ENCODE measurements around the gene PFN4.

PFN4 gene

DNA sequence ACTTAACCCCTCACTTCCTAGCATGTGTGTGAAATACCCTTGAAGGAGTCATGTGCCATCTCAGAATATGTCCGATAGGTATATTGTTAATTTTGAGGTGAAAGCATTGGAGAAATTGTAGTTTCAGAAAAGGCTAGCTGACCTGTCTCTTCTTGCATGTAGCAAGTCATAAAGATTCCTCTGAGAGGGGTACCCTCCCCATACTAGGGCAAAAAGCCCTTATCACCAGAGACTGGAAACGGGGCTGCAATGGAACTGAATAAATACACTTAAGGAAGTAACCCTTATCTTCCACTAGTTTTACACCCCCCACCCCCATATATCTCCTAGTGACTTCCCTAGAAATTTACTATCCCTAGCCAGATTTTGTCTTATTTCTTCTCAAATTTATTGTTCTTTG is 45.3 kb downstream of the PFN4 start:
- DNase-seq (ENCODE audit: low read depth), result no peak

DNA sequence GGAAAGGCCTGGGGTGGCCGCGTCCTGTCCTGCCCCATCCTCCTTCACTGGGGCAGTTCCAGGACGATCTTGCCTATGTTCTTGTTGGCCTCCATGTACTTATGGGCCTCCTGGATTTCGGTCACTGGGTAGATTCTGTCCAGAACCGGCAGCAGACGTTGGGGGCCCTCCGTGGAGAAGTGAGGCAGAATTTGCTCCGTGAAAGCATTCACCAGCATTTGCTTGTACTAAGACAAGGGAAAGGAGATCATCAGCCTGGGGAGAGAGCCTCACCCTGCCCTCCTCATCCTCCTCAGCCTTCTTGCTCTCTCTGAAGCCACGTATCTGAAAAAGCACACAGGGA is 45.6 kb downstream of the PFN4 start:
- no peak for DNase-seq (ENCODE audit: low read depth)

DNA sequence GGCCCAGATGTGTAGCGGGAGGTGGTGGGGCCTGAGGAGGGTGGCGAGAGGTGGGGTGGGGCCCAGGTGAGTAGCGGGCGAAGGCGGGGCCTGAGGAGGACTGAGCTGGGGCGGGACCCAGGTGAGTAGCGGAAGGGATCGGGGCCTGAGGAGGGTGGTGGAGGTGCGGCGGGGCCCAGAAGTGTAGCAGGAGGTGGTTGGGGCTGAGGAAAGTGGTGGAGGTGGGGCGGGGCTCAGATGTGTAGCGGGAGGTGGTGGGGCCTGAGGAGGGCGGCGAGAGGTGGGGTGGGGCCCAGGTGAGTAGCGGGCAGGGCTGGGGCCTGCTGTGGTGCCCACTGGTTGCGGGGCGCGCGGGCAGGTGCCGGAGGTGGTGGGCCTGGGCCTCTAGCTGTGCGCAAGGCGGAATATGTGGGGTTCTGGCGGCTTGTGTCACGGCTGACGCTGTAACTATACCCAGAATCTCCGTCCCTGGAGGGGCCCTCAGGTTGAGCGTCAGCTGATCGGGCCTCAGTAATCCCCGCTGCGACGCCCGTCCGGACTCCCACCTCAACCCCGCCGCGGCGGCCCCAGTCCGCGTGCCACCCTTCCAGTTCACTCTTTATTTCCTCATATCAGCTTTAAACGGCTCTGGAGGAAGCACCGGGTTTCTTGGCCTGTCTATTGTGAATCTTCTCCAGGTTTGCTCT is 46.1 kb downstream of the PFN4 start:
- DNase-seq (ENCODE audit: low read depth), result no peak

DNA sequence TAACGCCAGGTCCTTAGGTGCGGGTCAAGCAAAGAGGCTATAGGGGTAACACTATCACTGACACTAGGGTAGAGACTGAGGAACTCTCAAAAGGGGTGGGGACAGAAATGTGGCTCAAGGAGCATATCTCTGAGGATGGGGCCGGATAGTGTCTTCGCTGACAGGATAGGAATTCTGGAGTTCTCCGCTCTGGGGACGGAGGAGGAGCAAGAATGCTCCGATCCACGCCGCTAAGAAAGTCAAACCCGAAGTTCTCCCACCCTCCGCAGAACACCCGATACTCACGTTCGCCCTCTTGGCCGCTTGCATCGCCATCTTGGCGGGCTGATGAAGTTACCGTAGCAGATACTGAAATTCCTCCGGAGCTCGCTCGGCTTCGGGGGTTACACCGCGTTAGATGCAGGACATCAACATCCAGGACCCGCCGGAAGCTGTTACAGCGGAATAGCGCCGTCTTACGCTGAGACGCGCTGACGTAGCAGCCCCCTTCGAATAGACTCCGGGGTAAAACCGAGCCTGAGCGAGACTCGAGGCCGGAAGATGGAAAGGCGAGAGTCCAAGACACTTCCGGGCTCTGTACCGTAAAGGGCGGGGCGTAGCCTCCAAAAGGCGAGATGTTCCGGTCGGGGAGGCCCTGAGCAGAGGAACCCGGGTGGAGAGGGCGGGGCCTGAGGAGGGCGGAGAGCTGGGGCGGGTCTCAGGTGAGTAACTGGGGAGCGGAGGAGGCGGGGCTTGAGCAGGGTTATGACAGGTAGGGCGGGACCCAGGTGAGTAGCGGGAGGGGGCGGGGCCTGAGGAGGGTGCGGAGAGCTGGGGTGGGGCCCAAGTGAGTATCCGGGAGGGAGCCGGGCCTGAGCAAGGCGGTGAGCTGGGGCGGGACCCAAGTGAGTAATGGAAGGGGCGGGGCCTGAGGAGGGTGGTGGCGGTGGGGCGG is 47.0 kb downstream of the PFN4 start, which contains the start of gene SF3B6:
Gene SF3B6 (minus strand): TSS at position 412 of the 934 bp plus-strand sequence. CDS start 97 bp downstream, at position 315.
- peak; percentile 99 for DNase-seq (ENCODE audit: low read depth)

DNA sequence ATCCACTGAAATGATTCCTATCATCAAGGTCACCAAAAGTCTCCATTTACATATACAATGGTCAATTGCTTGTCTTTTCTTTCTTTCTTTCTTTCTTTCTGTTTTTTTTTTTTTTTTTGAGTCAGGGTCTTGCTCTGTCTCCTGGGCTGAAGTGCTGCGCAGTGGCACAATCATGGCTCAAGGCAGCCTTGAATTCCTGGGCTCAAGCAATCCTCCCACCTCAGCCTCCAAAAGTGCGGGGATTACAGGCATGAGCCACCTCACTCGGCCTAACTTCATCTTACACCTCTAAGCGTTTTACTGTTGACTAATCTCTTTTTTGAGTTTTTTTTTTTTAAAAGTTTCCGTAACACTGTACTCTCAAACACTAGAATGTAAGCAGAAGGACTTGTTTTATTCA is 47.9 kb downstream of the PFN4 start:
- DNase-seq (ENCODE audit: low read depth), result no peak

DNA sequence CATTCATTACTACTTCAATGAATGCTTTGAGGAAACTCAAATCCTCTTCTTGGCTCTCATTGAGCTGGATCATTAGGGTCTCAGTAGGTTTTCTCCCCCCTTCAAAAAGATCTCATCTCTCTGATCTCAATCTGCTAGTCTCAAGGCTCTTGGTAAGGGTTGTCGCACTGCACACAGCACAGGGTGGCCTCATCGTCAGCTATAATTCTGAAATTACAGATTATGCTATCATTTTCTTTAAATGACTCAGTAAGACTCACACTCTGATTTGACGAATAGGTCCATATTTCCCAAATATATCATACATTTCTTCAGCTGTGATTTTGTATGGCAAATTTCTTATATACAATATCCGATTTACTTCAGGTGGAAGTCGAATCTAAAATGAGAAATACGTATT is 49.3 kb downstream of the PFN4 start:
- no peak for DNase-seq (ENCODE audit: low read depth)

DNA sequence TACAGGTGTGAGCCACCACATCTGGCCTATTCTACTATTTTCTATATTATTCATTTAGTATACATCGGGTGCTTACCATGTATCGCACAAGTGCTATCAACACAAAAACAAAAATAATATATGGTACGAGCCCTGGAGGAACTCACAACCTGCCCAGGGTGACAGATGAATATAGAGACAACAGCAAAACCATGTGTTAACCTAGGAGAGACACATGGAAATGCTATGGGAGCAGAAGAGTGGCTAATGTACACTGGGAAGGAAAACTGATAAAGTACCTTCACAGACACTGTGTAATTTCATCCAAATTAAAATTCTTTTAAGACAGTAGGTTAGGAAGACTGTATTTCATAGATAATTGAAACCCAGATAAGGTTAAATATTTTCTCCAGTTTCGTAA is 50.9 kb downstream of the PFN4 start:
- no peak for DNase-seq (ENCODE audit: low read depth)

DNA sequence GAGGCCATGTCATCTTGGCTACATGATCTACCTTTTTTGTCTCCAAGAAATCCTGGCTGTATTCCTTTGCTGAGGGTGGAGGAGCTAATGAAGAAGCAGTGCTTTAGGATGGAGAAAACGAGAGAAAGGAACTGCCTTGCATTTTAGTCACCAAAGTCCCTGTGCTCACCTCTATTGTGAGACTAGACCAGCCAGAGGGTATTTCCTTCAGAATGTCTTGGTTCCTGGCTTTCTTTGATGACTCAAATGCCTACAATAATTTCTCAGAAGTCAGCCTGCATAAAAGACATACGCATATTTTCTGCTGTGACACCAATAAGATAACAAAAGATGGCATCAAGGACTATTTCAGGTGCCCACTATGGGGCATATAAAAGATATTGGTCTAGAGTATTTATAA is 57.8 kb downstream of the PFN4 start:
- DNase-seq (ENCODE audit: low read depth), result no peak
